Ecto neural progenitor cell (in vitro differentiated cells): ENCODE results near the gene DRG1.
A peak's percentile ranks its signal among the peaks of the same experiment; 100 is the strongest.
"Not testable (repeated sequence)": the region's sequence is repeated elsewhere in the genome, so short reads cannot be mapped to it uniquely, and the experiment has no call there.

Source experiments
- DNase-seq: peaks from one replicate; pipeline ENCODE4 v3.0.0-alpha.2; 2018; ENCODE audit warnings: low spot score

Gene DRG1

GRCh38 chr22:31399211-31400022 is at the start of gene DRG1:
TSS of gene DRG1 (plus strand) at chr22:31399604. CDS start at chr22:31399684, 80 bp downstream.
- peak; percentile 98 for DNase-seq

- DNase-seq: no peak
These were observed 49.4 kb upstream of the DRG1 start for GRCh38 chr22:31349960-31350359.

GRCh38 chr22:31350410-31350863 is 49.0 kb upstream of the DRG1 start:
- DNase-seq: no peak

- DNase-seq: no peak
These were observed 44.9 kb upstream of the DRG1 start for GRCh38 chr22:31354515-31354914.

GRCh38 chr22:31360029-31360428 is 39.4 kb upstream of the DRG1 start:
- no peak for DNase-seq

GRCh38 chr22:31361743-31362142 is 37.7 kb upstream of the DRG1 start:
- no peak for DNase-seq

GRCh38 chr22:31363885-31364465 is 35.4 kb upstream of the DRG1 start:
- DNase-seq: no peak

GRCh38 chr22:31367426-31367825 is 32.0 kb upstream of the DRG1 start:
- no peak for DNase-seq

- DNase-seq: no peak
These were observed 21.8 kb upstream of the DRG1 start for GRCh38 chr22:31377612-31378011.

- DNase-seq: no peak
These were observed 21.3 kb upstream of the DRG1 start for GRCh38 chr22:31378123-31378522.

GRCh38 chr22:31378651-31379050 is 20.8 kb upstream of the DRG1 start:
- DNase-seq: not testable (repeated sequence)

- DNase-seq: no peak
These were observed 5.5 kb upstream of the DRG1 start for GRCh38 chr22:31393893-31394292.

- DNase-seq: no peak
These were observed 5.1 kb upstream of the DRG1 start for GRCh38 chr22:31394326-31394725.

GRCh38 chr22:31398231-31398630 is 1.2 kb upstream of the DRG1 start:
- no peak for DNase-seq

- DNase-seq: peak; percentile 46
These were observed 606 bp downstream of the DRG1 start for GRCh38 chr22:31400023-31400397.

GRCh38 chr22:31402350-31402749 is 2.9 kb downstream of the DRG1 start:
- not testable (repeated sequence) for DNase-seq

- no peak for DNase-seq
These were observed 26.1 kb downstream of the DRG1 start for GRCh38 chr22:31425331-31426050.

- no peak for DNase-seq
These were observed 32.5 kb downstream of the DRG1 start for GRCh38 chr22:31431950-31432349.

GRCh38 chr22:31436132-31436531 is 36.7 kb downstream of the DRG1 start:
- no peak for DNase-seq

- no peak for DNase-seq
These were observed 40.4 kb downstream of the DRG1 start for GRCh38 chr22:31439808-31440207.

GRCh38 chr22:31440681-31441080 is 41.3 kb downstream of the DRG1 start:
- no peak for DNase-seq

- no peak for DNase-seq
These were observed 42.2 kb downstream of the DRG1 start for GRCh38 chr22:31441652-31442051.
